ENCODE measurements around the gene NCOR1. TPM values are rescaled to one million over a fixed set of nuclear protein-coding genes. Genes with fewer than 3 reads are reported as not detected.

The NCOR1 gene
- 95.2 and 127 TPM in 2 replicates for total RNA-seq (2014; rRNA removed; shearing (Covaris generic); ENCODE audit: low replicate concordance)

- H3K4me3 ChIP-seq (ENCODE audit: low read length) = peak within 1 kb of the TSS; percentile 89
- peak; percentile 97 for DNase-seq
- peak within 1 kb of the TSS; percentile 82; the same call in 1 of the 2 replicates for H2AFZ ChIP-seq (ENCODE audit: low read length)
- peak within 1 kb of the TSS; percentile 97 for H3K9ac ChIP-seq (ENCODE audit: low read length)
- H4K20me1 ChIP-seq (ENCODE audit: insufficient read depth, low read depth, low read length) = peaks cover 13% of the 10 kb centered on the region
- H3K4me2 ChIP-seq (ENCODE audit: low read depth, low read length, poor library complexity, severe bottlenecking) = peak within 1 kb of the TSS; percentile 94
- H3K4me1 ChIP-seq (ENCODE audit: low read length) = peaks cover 35% of the 10 kb centered on the region
- H3K27me3 ChIP-seq (ENCODE audit: low read length) = no peaks in the 10 kb centered on the region
- H3K27ac ChIP-seq (ENCODE audit: low read length) = peak within 1 kb of the TSS; percentile 90
- H3K9me2 ChIP-seq (replicated peaks; ENCODE audit: insufficient read depth, low read length) = no peaks in the 10 kb centered on the region
- peaks cover 94% of the 10 kb centered on the region for H3K79me2 ChIP-seq (ENCODE audit: low read length)
- H3K9me3 ChIP-seq (ENCODE audit: low read length) = no peaks in the 10 kb centered on the region
- 0 out of 2 replicates have a peak, but pooled peaks cover 4% of the 10 kb centered on the region for H3K36me3 ChIP-seq (ENCODE audit: insufficient read depth, low read length)
These were observed at the start of gene NCOR1 for GRCh38 chr17:16215273-16215964. NCOR1 (minus strand) TSS chr17:16215534; CDS start chr17:16194569, 20,965 bp downstream.

GRCh38 chr17:16262201-16262600 is 46.9 kb upstream of the NCOR1 start:
- Histone ChIP-seq H3K9me3 (ENCODE audit: low read length) (no peaks in the 10 kb centered on the region), H3K9ac (ENCODE audit: low read length) (no peak overlapping the region)
- no peak for DNase-seq

GRCh38 chr17:16261049-16261448 is 45.7 kb upstream of the NCOR1 start:
- Histone ChIP-seq H3K9me2 (replicated peaks; ENCODE audit: insufficient read depth, low read length) (no peaks in the 10 kb centered on the region), H2AFZ (ENCODE audit: low read length) (no peak overlapping the region), H3K36me3 (ENCODE audit: insufficient read depth, low read length) (no peaks in the 10 kb centered on the region), H3K9ac (ENCODE audit: low read length) (no peak overlapping the region), H3K4me2 (ENCODE audit: low read depth, low read length, poor library complexity, severe bottlenecking) (no peak overlapping the region), H4K20me1 (ENCODE audit: insufficient read depth, low read depth, low read length) (no peaks in the 10 kb centered on the region), H3K9me3 (ENCODE audit: low read length) (no peaks in the 10 kb centered on the region), H3K27me3 (ENCODE audit: low read length) (no peaks in the 10 kb centered on the region), H3K27ac (ENCODE audit: low read length) (no peak overlapping the region), H3K79me2 (ENCODE audit: low read length) (peaks cover 6% of the 10 kb centered on the region; the same call in 1 of the 2 replicates), H3K4me1 (ENCODE audit: low read length) (no peaks in the 10 kb centered on the region), H3K4me3 (ENCODE audit: low read length) (no peak overlapping the region)
- DNase-seq = no peak

More at GRCh38 chr17:16262201-16262600, 46.9 kb upstream of the NCOR1 start:
- peaks cover 4% of the 10 kb centered on the region for H3K4me1 ChIP-seq (ENCODE audit: low read length)
- no peaks in the 10 kb centered on the region for H3K9me2 ChIP-seq (replicated peaks; ENCODE audit: insufficient read depth, low read length)
- H4K20me1 ChIP-seq (ENCODE audit: insufficient read depth, low read depth, low read length) = no peaks in the 10 kb centered on the region
- H2AFZ ChIP-seq (ENCODE audit: low read length) = no peak overlapping the region
- H3K27ac ChIP-seq (ENCODE audit: low read length) = no peak overlapping the region
- no peaks in the 10 kb centered on the region for H3K27me3 ChIP-seq (ENCODE audit: low read length)
- no peaks in the 10 kb centered on the region for H3K36me3 ChIP-seq (ENCODE audit: insufficient read depth, low read length)
- H3K4me2 ChIP-seq (ENCODE audit: low read depth, low read length, poor library complexity, severe bottlenecking) = no peak overlapping the region
- H3K79me2 ChIP-seq (ENCODE audit: low read length) = no peaks in the 10 kb centered on the region
- no peak overlapping the region for H3K4me3 ChIP-seq (ENCODE audit: low read length)

GRCh38 chr17:16259926-16260325 is 44.6 kb upstream of the NCOR1 start:
- no peak for DNase-seq
- no peak overlapping the region for H3K4me3 ChIP-seq (ENCODE audit: low read length)
- H3K4me1 ChIP-seq (ENCODE audit: low read length) = no peaks in the 10 kb centered on the region
- no peak overlapping the region for H3K9ac ChIP-seq (ENCODE audit: low read length)
- H3K9me3 ChIP-seq (ENCODE audit: low read length) = no peaks in the 10 kb centered on the region
- H2AFZ ChIP-seq (ENCODE audit: low read length) = no peak overlapping the region
- H3K9me2 ChIP-seq (replicated peaks; ENCODE audit: insufficient read depth, low read length) = no peaks in the 10 kb centered on the region
- H3K36me3 ChIP-seq (ENCODE audit: insufficient read depth, low read length) = no peaks in the 10 kb centered on the region
- no peaks in the 10 kb centered on the region for H3K27me3 ChIP-seq (ENCODE audit: low read length)
- H4K20me1 ChIP-seq (ENCODE audit: insufficient read depth, low read depth, low read length) = no peaks in the 10 kb centered on the region
- H3K79me2 ChIP-seq (ENCODE audit: low read length) = peaks cover 6% of the 10 kb centered on the region; the same call in 1 of the 2 replicates
- no peak overlapping the region for H3K4me2 ChIP-seq (ENCODE audit: low read depth, low read length, poor library complexity, severe bottlenecking)
- no peak overlapping the region for H3K27ac ChIP-seq (ENCODE audit: low read length)

GRCh38 chr17:16258901-16259300 is 43.6 kb upstream of the NCOR1 start:
- H3K4me1 ChIP-seq (ENCODE audit: low read length) = no peaks in the 10 kb centered on the region
- no peak overlapping the region for H3K9ac ChIP-seq (ENCODE audit: low read length)
- H4K20me1 ChIP-seq (ENCODE audit: insufficient read depth, low read depth, low read length) = no peaks in the 10 kb centered on the region
- H3K27me3 ChIP-seq (ENCODE audit: low read length) = no peaks in the 10 kb centered on the region
- DNase-seq = no peak
- H2AFZ ChIP-seq (ENCODE audit: low read length) = no peak overlapping the region
- H3K9me2 ChIP-seq (replicated peaks; ENCODE audit: insufficient read depth, low read length) = no peaks in the 10 kb centered on the region
- H3K4me2 ChIP-seq (ENCODE audit: low read depth, low read length, poor library complexity, severe bottlenecking) = no peak overlapping the region
- H3K4me3 ChIP-seq (ENCODE audit: low read length) = no peak overlapping the region
- H3K79me2 ChIP-seq (ENCODE audit: low read length) = peaks cover 8% of the 10 kb centered on the region; the same call in 1 of the 2 replicates
- no peaks in the 10 kb centered on the region for H3K36me3 ChIP-seq (ENCODE audit: insufficient read depth, low read length)
- no peak overlapping the region for H3K27ac ChIP-seq (ENCODE audit: low read length)
- H3K9me3 ChIP-seq (ENCODE audit: low read length) = no peaks in the 10 kb centered on the region

GRCh38 chr17:16255481-16255921 is 40.2 kb upstream of the NCOR1 start:
- H3K4me2 ChIP-seq (ENCODE audit: low read depth, low read length, poor library complexity, severe bottlenecking) = no peak overlapping the region
- no peak overlapping the region for H2AFZ ChIP-seq (ENCODE audit: low read length)
- H3K4me3 ChIP-seq (ENCODE audit: low read length) = no peak overlapping the region
- peaks cover 21% of the 10 kb centered on the region for H3K79me2 ChIP-seq (ENCODE audit: low read length)
- no peak overlapping the region for H3K9ac ChIP-seq (ENCODE audit: low read length)
- no peak for DNase-seq
- H3K9me2 ChIP-seq (replicated peaks; ENCODE audit: insufficient read depth, low read length) = no peaks in the 10 kb centered on the region
- H3K27me3 ChIP-seq (ENCODE audit: low read length) = no peaks in the 10 kb centered on the region
- no peak overlapping the region for H3K27ac ChIP-seq (ENCODE audit: low read length)
- H3K4me1 ChIP-seq (ENCODE audit: low read length) = no peaks in the 10 kb centered on the region
- no peaks in the 10 kb centered on the region for H3K36me3 ChIP-seq (ENCODE audit: insufficient read depth, low read length)
- H3K9me3 ChIP-seq (ENCODE audit: low read length) = no peaks in the 10 kb centered on the region
- H4K20me1 ChIP-seq (ENCODE audit: insufficient read depth, low read depth, low read length) = no peaks in the 10 kb centered on the region

GRCh38 chr17:16254773-16255400 is 39.6 kb upstream of the NCOR1 start:
- no peak overlapping the region for H3K9ac ChIP-seq (ENCODE audit: low read length)
- no peak overlapping the region for H3K4me2 ChIP-seq (ENCODE audit: low read depth, low read length, poor library complexity, severe bottlenecking)
- H3K9me2 ChIP-seq (replicated peaks; ENCODE audit: insufficient read depth, low read length) = no peaks in the 10 kb centered on the region
- H2AFZ ChIP-seq (ENCODE audit: low read length) = no peak overlapping the region
- H3K36me3 ChIP-seq (ENCODE audit: insufficient read depth, low read length) = no peaks in the 10 kb centered on the region
- no peaks in the 10 kb centered on the region for H3K27me3 ChIP-seq (ENCODE audit: low read length)
- H3K79me2 ChIP-seq (ENCODE audit: low read length) = peaks cover 21% of the 10 kb centered on the region
- no peak for DNase-seq
- H3K27ac ChIP-seq (ENCODE audit: low read length) = no peak overlapping the region
- no peak overlapping the region for H3K4me3 ChIP-seq (ENCODE audit: low read length)
- no peaks in the 10 kb centered on the region for H3K9me3 ChIP-seq (ENCODE audit: low read length)
- no peaks in the 10 kb centered on the region for H3K4me1 ChIP-seq (ENCODE audit: low read length)
- H4K20me1 ChIP-seq (ENCODE audit: insufficient read depth, low read depth, low read length) = no peaks in the 10 kb centered on the region

GRCh38 chr17:16251556-16251955 is 36.2 kb upstream of the NCOR1 start:
- Histone ChIP-seq H3K36me3 (ENCODE audit: insufficient read depth, low read length) (no peaks in the 10 kb centered on the region), H3K27me3 (ENCODE audit: low read length) (no peaks in the 10 kb centered on the region), H3K4me2 (ENCODE audit: low read depth, low read length, poor library complexity, severe bottlenecking) (no peak overlapping the region), H3K79me2 (ENCODE audit: low read length) (peaks cover 30% of the 10 kb centered on the region), H3K4me1 (ENCODE audit: low read length) (no peaks in the 10 kb centered on the region), H3K9me2 (replicated peaks; ENCODE audit: insufficient read depth, low read length) (no peaks in the 10 kb centered on the region), H2AFZ (ENCODE audit: low read length) (no peak overlapping the region), H3K9ac (ENCODE audit: low read length) (no peak overlapping the region), H4K20me1 (ENCODE audit: insufficient read depth, low read depth, low read length) (no peaks in the 10 kb centered on the region), H3K4me3 (ENCODE audit: low read length) (no peak overlapping the region), H3K9me3 (ENCODE audit: low read length) (no peaks in the 10 kb centered on the region), H3K27ac (ENCODE audit: low read length) (no peak overlapping the region)
- DNase-seq = no peak
